ENCODE data around the gene UNKL. TPM values are rescaled to one million over a fixed set of nuclear protein-coding genes. Genes with fewer than 3 reads are reported as not detected.

The UNKL gene
- polyA plus RNA-seq, 10 donors: 4.4 to 13.3 (median 7.1) TPM

- DNase-seq: no peak
Measured at GRCh38 chr16:1403036-1403435, 11.5 kb downstream of the UNKL start.

DNA sequence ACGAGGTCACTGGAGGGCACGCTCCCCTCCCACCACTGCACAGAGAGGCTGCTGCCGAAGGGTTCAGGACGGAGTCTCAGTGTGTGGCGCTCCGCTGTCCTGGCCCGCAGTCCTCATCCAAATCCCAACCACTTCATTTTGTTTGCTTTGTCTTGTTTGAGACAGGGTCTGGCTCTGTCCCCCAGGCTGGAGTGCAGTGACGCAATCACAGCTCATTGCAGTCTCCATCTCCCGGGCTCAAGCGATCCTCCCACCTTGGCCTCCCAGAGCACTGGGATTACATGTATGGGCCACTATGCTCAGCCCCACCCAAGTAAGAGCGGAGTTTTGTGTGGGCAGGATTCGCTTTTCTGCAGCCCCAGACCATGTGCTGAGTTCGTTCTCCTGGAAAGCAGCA, 12.7 kb downstream of the UNKL start:
- no peak for DNase-seq

GRCh38 chr16:1401061-1401757, 13.3 kb downstream of the UNKL start:
- no peak for DNase-seq

GRCh38 chr16:1398826-1399581, 15.5 kb downstream of the UNKL start:
- DNase-seq: no peak

- DNase-seq: no peak
Measured at GRCh38 chr16:1398351-1398750, 16.2 kb downstream of the UNKL start.

DNA sequence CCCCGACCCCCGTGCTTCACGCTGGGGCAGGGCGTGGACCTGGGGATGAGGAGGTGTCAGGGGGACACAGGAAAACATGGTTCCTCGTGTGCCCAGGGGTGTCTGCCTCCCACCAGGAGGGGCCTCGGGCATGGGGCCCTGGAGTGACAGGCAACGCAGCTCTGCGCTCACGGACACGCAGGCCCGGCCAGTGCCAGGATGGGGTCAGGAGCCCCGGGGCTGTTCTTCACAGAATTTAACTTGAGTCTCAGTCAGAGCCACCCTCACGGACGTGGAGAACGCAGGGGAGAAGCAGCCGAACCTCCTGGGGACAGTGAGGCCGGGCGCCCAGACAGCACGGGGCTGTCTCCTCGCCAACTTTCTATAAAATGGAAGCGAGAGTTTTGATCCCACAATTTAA, 16.7 kb downstream of the UNKL start:
- no peak for DNase-seq

GRCh38 chr16:1395444-1396031, 19.0 kb downstream of the UNKL start:
- no peak for DNase-seq

DNA sequence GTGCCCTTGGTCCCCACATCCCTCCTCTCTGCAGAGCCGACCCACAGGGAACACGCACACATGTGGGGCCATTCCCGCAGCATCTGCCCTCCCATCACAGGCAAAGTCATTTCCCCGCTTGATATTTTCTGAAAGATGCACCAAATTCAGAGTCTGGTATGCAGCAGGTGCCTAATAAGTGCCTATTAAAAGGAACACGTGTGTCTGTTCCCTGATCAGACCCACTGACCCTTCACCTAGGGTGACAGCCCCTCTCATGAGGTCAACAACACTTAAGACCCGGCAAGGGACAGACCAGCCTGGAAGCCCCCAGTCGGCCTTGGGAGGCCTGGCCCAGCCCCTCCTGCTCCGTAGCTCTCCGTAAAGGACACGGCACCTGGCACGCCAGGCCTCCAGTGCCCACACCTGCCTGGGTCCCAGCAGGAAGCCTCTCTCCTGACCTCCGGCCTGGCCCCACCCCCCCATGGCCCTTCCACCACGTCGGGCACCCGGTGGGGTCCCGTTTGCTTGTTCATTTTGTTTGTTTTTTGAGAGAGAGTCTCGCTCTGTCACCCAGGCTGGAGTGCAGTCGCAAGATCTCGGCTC, 20.0 kb downstream of the UNKL start:
- no peak for DNase-seq

GRCh38 chr16:1393613-1394176, 20.8 kb downstream of the UNKL start:
- no peak for DNase-seq

DNA sequence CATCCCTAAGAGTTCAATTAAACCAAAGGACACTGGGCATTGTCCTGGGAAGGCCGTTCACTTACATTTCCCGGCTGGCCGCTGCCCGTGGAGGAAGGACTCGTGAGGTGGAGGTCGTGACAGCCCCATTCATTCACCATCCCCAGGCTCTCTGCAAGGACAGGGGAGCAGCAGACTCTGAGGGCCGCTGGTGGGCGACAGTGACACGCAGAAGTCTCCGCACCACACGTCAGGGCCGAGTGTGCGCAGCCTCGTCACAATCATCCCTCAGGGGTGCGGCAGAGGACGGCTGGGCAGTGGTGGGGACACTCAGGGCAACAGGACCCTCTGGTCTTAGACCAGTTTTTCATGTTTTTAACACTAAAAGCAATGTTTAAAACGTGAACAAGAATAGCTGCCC, 21.7 kb downstream of the UNKL start:
- DNase-seq: no peak

DNA sequence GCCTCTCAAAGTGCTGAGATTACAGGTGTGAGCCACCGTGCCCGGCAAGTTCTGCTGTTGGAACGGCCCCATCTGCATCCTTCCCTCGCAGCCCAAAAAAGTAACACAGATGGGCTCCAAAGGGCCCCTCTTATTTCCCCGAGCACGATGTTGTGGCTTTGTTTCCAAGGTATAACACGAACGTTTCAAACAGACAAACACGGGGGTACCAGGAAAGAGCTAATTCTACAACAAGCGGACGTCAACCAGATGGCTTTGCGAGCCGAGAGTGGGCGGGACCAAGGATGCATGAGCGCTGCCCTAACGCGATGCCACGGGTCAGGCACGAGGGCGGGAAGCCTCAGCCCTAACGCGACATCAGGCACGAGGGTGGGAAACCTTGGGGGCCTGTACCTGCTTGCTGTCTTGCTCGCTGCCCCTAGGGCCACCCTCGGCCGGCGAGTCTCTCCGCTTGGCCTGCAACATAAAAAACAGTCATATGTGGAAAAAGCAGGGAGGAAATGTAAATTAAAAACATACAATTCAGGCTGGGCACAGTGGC, 24.2 kb downstream of the UNKL start:
- no peak for DNase-seq

DNA sequence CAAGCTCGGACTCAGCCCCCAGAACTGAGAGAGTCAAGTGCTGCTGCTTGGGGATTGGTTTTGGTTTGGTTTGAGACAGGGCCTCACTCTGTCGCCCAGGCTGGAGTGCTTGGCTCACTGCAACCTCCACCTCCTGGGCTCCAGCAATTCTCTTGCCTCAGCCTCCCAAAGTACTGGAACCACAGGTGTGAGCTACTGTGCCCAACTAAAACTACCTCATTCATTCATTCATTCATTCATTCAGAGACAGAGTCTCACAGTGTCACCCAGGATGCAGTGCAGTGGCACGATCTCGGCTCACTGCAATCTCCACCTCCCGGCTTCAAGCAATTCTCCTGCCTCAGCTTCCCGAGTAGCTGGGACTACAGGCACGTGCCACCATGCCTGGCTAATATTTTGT, 24.7 kb downstream of the UNKL start:
- DNase-seq: no peak

GRCh38 chr16:1387331-1387730, 27.2 kb downstream of the UNKL start:
- no peak for DNase-seq

- DNase-seq: no peak
Measured at GRCh38 chr16:1385232-1385631, 29.3 kb downstream of the UNKL start.

- DNase-seq: no peak
Measured at GRCh38 chr16:1383556-1383955, 30.9 kb downstream of the UNKL start.

- DNase-seq: no peak
Measured at GRCh38 chr16:1381612-1382406, 32.7 kb downstream of the UNKL start.

DNA sequence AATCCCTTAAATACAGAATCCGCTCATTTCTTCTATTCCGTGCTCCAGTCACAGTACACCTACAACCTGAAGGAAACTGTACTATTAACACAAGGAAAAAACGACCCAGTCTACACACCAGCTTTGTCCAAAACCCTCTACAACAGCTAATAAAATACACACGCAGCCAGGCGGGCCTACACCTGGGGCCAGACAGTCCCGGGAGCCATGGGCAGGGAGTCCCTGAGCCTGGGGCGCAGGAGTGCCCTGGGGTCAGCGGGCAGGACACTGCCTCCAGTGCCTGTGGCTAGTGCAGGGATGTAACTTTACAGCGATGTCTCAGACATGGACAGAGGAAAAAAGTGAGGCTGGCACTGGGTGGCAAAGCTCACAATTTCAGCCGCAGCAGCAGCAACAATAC, 34.3 kb downstream of the UNKL start:
- DNase-seq: no peak

DNA sequence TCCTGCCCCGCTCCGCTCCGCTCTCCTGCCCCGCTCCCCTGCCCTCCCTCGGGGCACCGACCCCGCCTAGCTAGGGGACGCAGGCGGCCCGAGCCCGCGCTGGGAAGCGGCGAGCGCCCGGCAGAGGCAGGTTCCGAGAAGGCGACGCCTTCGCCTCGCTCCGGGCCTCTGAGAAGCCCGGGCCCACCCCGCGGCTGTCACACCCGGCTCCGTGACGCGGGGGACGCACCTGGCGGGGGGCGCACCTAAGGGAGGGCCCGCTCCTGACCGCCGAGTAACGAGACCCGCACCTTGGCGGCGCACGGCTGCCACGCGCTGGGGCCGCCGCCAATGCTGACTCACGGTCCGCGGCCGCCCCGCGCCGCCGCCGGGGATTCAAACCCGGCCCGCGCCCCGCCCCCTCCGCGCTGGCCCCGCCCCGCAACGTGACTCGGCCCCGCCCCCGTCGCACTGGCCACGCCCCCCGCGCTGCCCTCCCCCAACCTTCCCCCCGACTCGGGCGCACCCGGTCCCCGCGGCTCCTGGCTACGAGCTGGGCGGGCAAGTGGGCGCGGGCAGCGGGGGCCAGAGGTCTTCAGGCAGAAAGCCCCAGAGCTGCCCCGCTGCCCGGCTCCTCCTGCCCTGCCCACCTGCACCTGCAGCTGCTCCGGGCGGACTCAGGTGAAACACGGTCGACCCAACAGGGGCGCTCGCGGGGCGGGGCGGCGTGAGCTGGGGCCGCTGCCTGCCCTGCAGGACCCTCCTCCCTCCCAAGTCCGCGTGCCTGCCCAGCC, 35.0 kb downstream of the UNKL start:
- peak; percentile 29 to 73 (median 32) for DNase-seq

DNA sequence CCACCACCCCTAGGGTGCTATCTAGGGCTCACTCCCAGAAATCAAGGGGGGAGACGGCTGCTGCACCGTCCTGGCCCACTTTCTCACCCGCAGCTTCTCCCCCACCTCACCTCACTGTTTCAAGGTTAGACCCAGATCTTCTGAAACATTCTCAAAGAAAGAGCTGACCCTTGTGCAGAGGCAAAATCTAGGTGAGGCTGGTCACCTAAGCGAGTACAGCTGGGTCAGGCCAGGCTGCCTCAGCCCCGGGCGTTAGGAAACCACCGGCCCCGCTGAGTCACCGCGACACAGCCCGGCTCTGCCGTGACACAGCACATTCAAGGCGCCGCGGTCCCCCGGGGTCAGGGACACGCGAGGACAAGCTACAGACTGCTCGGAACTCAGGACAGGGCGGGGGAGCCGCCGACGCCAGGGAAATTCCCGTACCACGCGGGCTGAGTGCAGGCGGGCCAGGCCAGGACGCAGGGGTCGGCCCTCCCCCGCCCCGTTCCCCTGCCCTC, 35.6 kb downstream of the UNKL start:
- peak; percentile 33 to 63 (median 38) for DNase-seq

DNA sequence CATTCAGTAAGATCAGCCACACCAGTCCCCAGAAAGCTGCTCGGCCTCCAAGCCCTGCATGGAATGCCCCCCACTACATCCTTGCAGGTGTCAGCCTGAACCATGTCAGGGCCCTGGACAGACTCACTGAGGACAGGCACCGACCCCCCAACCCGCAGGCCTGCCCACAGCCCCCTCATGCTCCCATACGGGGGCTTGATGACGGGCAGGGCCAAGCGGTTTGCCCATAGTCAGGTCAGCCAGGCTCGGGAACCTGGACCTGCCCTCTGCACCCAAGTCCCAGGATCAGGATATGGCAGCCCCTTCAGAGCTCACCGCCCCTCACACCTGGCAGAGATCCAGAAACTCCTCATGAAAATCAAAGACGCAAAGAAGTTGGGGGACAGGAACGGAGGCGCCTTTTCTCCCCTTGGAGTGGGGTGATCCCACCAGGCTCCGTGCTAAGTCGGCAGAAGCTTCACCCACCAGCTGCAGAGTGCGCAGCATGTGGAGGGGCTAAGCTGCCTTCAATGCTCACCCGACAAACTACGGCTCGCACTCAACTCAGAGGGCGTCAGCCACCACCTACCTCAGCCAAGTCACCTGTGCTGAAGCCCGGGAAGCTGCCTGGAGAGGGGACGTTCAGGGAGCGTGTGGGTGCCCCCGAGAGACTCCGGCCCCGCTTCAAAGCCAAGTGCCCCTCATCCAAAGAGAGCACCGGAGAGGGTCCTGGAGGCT, 36.3 kb downstream of the UNKL start:
- DNase-seq: no peak
